HepG2 (cell line): Measurements from ENCODE around the gene PDCD2. TPM values are rescaled to one million over a fixed set of nuclear protein-coding genes. Genes with fewer than 3 reads are reported as not detected.
A peak's percentile ranks its signal among the peaks of the same experiment; 100 is the strongest.

Experiments
- ARID2 ChIP-seq: sonication (generic); formaldehyde crosslinking; IDR thresholded peaks from 2 replicates; pipeline ENCODE4 v1.8.1; 2022; ENCODE audit warnings: mild to moderate bottlenecking, missing genetic modification reagents, borderline replicate concordance
- CHCHD3 ChIP-seq: sonication (generic); formaldehyde crosslinking; IDR thresholded peaks from 2 replicates; pipeline ENCODE4 v1.8.0; 2022; ENCODE audit warnings: mild to moderate bottlenecking, missing genetic modification reagents, moderate library complexity
- FOXJ3 ChIP-seq: sonication (generic); formaldehyde crosslinking; IDR thresholded peaks from 2 replicates; pipeline ENCODE4 v1.4.0; 2020; ENCODE audit warnings: missing genetic modification reagents, mild to moderate bottlenecking, borderline replicate concordance
- FOXK1 ChIP-seq: sonication (generic); formaldehyde crosslinking; IDR thresholded peaks from 2 replicates; pipeline ENCODE4 v1.4.0; 2020; ENCODE audit warnings: low read depth, missing genetic modification reagents, borderline replicate concordance
- GLI4 ChIP-seq: sonication (generic); formaldehyde crosslinking; IDR thresholded peaks from 2 replicates; pipeline ENCODE4 v1.5.1; 2020; ENCODE audit warnings: missing genetic modification reagents, mild to moderate bottlenecking, moderate library complexity, borderline replicate concordance
- IRF9 ChIP-seq: sonication (generic); formaldehyde crosslinking; IDR thresholded peaks from 2 replicates; pipeline ENCODE4 v1.8.0; 2022; ENCODE audit warnings: missing genetic modification reagents, mild to moderate bottlenecking, borderline replicate concordance
- KDM5B ChIP-seq: sonication (generic); formaldehyde crosslinking; IDR thresholded peaks from 2 replicates; pipeline ENCODE4 v1.4.0; 2020; ENCODE audit warnings: missing genetic modification reagents, mild to moderate bottlenecking, borderline replicate concordance
- MED1 ChIP-seq: sonication (generic); formaldehyde crosslinking; IDR thresholded peaks from 2 replicates; pipeline ENCODE4 v1.4.0; 2020; ENCODE audit warnings: missing genetic modification reagents
- NR2F6 ChIP-seq, 2 experiments: IDR thresholded peaks; 2 replicates each; pipeline ENCODE4 v1.6.1; 2016; ENCODE audit warnings: antibody characterized with exemption in 1 of 2, mild to moderate bottlenecking in 1 of 2
- PRMT3 ChIP-seq: sonication (generic); formaldehyde crosslinking; IDR thresholded peaks from 2 replicates; pipeline ENCODE4 v1.8.1; 2022; ENCODE audit warnings: low read depth, mild to moderate bottlenecking, moderate library complexity, missing genetic modification reagents, borderline replicate concordance
- RNF2 ChIP-seq: fragments of 450-650 bp; conservative IDR thresholded peaks from 2 replicates; pipeline ENCODE4 v1.6.1; 2016; ENCODE audit warnings: low read depth
- RORA ChIP-seq: sonication (generic); formaldehyde crosslinking; IDR thresholded peaks from 2 replicates; pipeline ENCODE4 v1.5.0; 2020; ENCODE audit warnings: mild to moderate bottlenecking, missing genetic modification reagents, moderate library complexity
- SAP130 ChIP-seq: IDR thresholded peaks from 2 replicates; pipeline ENCODE4 v1.6.1; 2016; ENCODE audit warnings: low read depth
- ZBED4 ChIP-seq: sonication (generic); formaldehyde crosslinking; IDR thresholded peaks from 2 replicates; pipeline ENCODE4 v1.4.0; 2020; ENCODE audit warnings: missing genetic modification reagents, borderline replicate concordance
- ZBTB10 ChIP-seq: sonication (generic); formaldehyde crosslinking; IDR thresholded peaks from 2 replicates; pipeline ENCODE4 v1.4.0; 2020; ENCODE audit warnings: missing genetic modification reagents, borderline replicate concordance
- ZBTB7B ChIP-seq: sonication (generic); formaldehyde crosslinking; IDR thresholded peaks from 2 replicates; pipeline ENCODE4 v1.4.0; 2020; ENCODE audit warnings: missing genetic modification reagents
- ZFP37 ChIP-seq: sonication (generic); formaldehyde crosslinking; IDR thresholded peaks from 2 replicates; pipeline ENCODE4 v1.4.0; 2020; ENCODE audit warnings: missing genetic modification reagents, borderline replicate concordance
- ZNF564 ChIP-seq: sonication (generic); formaldehyde crosslinking; IDR thresholded peaks from 2 replicates; pipeline ENCODE4 v1.8.1; 2023; ENCODE audit warnings: mild to moderate bottlenecking, missing genetic modification reagents
- ZNF747 ChIP-seq: sonication (generic); formaldehyde crosslinking; IDR thresholded peaks from 2 replicates; pipeline ENCODE4 v1.8.1; 2023; ENCODE audit warnings: missing genetic modification reagents, mild to moderate bottlenecking, borderline replicate concordance
- polyA plus RNA-seq, 8 experiments: library from polyadenylated mRNA; depleted of rRNA in 3 of 8; stranded (reverse) in 7 of 8; unstranded in 1 of 8; fragments of >200 nt; fragmentation: Illumina TruSeq in 4 of 8; extraction: Trizol in 4 of 8; gene quantifications; 2 replicates each; pipeline versions ENCODE4 v1.2.1 to v1.2.3, GENCODE V29; 2011 to 2016; ENCODE audit warnings: low read depth in 4 of 8, missing spikeins in 1 of 8, mixed read lengths in 1 of 8; ENCODE audit not compliant: insufficient read depth in 1 of 8
- total RNA-seq, 5 experiments: library from RNA; depleted of rRNA; stranded (reverse); fragments of >200 nt; fragmentation: Illumina TruSeq; extraction: Trizol; gene quantifications; 2 replicates each; pipeline ENCODE4 v1.2.3, GENCODE V29; 2016; ENCODE audit warnings: low read depth in 1 of 5

Gene PDCD2
- total and polyA plus RNA-seq, 2 of the 13 experiments (the other 11 are each of a cell fraction or from before 2014, with no cell fraction given) = 83.6 to 133 TPM

- TF ChIP-seq GLI4 (CRISPR knock-in tag) (no peak), PRMT3 (CRISPR knock-in tag) (peak; percentile 82; the same call in 1 of the 2 replicates), SAP130 (CRISPR knock-in tag) (peak; percentile 94), RORA (CRISPR knock-in tag) (no peak), RNF2 (peak; percentile 76; the same call in 1 of the 2 replicates), FOXJ3 (peak; percentile 42; the same call in 1 of the 2 replicates), ZFP37 (CRISPR knock-in tag) (peak; percentile 83; the same call in 1 of the 2 replicates), ZBTB7B (CRISPR knock-in tag) (no peak; the same call in 1 of the 2 replicates), CHCHD3 (CRISPR knock-in tag) (peak; percentile 58; the same call in 1 of the 2 replicates), ZBTB10 (CRISPR knock-in tag) (peak; percentile 69; the same call in 1 of the 2 replicates), ZBED4 (CRISPR knock-in tag) (peak; percentile 96), FOXK1 (CRISPR knock-in tag) (peak; percentile 57; the same call in 1 of the 2 replicates), NR2F6 (IDR thresholded peaks at IDR 0.05) (no peak), NR2F6 (CRISPR knock-in tag; IDR thresholded peaks at IDR 0.05) (peak; percentile 18; the same call in 1 of the 2 replicates), ARID2 (CRISPR knock-in tag) (peak; percentile 96), MED1 (CRISPR knock-in tag) (peak; percentile 62), KDM5B (peak; percentile 82), ZNF564 (peak; percentile 71; the same call in 1 of the 2 replicates), IRF9 (CRISPR knock-in tag) (peak; percentile 93), ZNF747 (CRISPR knock-in tag) (peak; percentile 86; the same call in 1 of the 2 replicates)
Measured at GRCh38 chr6:170584181-170584953, at the start of gene PDCD2 (continued).
